ENCODE results near the gene TTC7B.

Gene TTC7B

GRCh38 chr14:90784621-90785270 is 31.5 kb downstream of the TTC7B start:
- no peak for TF ChIP-seq CTCF (IDR thresholded peaks at IDR 0.05; ENCODE audit: low read depth, low read length, missing control alignments)
- in situ Hi-C loops (cut with HindIII; ENCODE audit: low sequenced_read_pairs): no loop called here

GRCh38 chr14:90783344-90783743 is 32.9 kb downstream of the TTC7B start:
- in situ Hi-C loops (cut with HindIII; ENCODE audit: low sequenced_read_pairs): no loop called here
- no peak overlapping the region for H3K4me3 ChIP-seq (ENCODE audit: low read depth, low read length)
- DNase-seq (ENCODE audit: low read depth): no peak
- no peak for TF ChIP-seq CTCF (IDR thresholded peaks at IDR 0.05; ENCODE audit: low read depth, low read length, missing control alignments)

More at GRCh38 chr14:90784621-90785270, 31.5 kb downstream of the TTC7B start:
- H3K4me3 ChIP-seq (ENCODE audit: low read depth, low read length): no peak overlapping the region
- no peak for DNase-seq (ENCODE audit: low read depth)

GRCh38 chr14:90782892-90783291 is 33.3 kb downstream of the TTC7B start:
- in situ Hi-C loops (cut with HindIII; ENCODE audit: low sequenced_read_pairs): no loop called here
- H3K4me3 ChIP-seq (ENCODE audit: low read depth, low read length): no peak overlapping the region
- no peak for DNase-seq (ENCODE audit: low read depth)
- TF ChIP-seq CTCF (IDR thresholded peaks at IDR 0.05; ENCODE audit: low read depth, low read length, missing control alignments): no peak

- in situ Hi-C loops (cut with HindIII; ENCODE audit: low sequenced_read_pairs): no loop called here
- no peak for DNase-seq (ENCODE audit: low read depth)
- TF ChIP-seq CTCF (IDR thresholded peaks at IDR 0.05; ENCODE audit: low read depth, low read length, missing control alignments): no peak
- H3K4me3 ChIP-seq (ENCODE audit: low read depth, low read length): no peak overlapping the region
These were observed 34.4 kb downstream of the TTC7B start for GRCh38 chr14:90781876-90782275.

GRCh38 chr14:90781344-90781761 is 34.9 kb downstream of the TTC7B start:
- in situ Hi-C loops (cut with HindIII; ENCODE audit: low sequenced_read_pairs): no loop called here
- no peak for TF ChIP-seq CTCF (IDR thresholded peaks at IDR 0.05; ENCODE audit: low read depth, low read length, missing control alignments)
- peak; percentile 87 for DNase-seq (ENCODE audit: low read depth)
- H3K4me3 ChIP-seq (ENCODE audit: low read depth, low read length): no peak overlapping the region

GRCh38 chr14:90780519-90780918 is 35.7 kb downstream of the TTC7B start:
- no peak for DNase-seq (ENCODE audit: low read depth)
- no peak overlapping the region for H3K4me3 ChIP-seq (ENCODE audit: low read depth, low read length)
- in situ Hi-C loops (cut with HindIII; ENCODE audit: low sequenced_read_pairs): no loop called here
- no peak for TF ChIP-seq CTCF (IDR thresholded peaks at IDR 0.05; ENCODE audit: low read depth, low read length, missing control alignments)
